GM19372 (cell line): ENCODE measurements around the gene ARL14EP.

Experiments used
- ATAC-seq: cut with Tn5 transposase; IDR thresholded peaks from one replicate; pipeline ENCODE4 v1.9.1; 2021; ENCODE audit warnings: mild to moderate bottlenecking, low read depth, moderate library complexity; ENCODE audit not compliant: unreplicated experiment

The ARL14EP gene

GRCh38 chr11:30322826-30323710 lies at the start of gene ARL14EP:
ARL14EP (plus strand) TSS chr11:30323104; CDS start chr11:30330949, 7,845 bp downstream.
- ATAC-seq, result peak; percentile 98

- no peak for ATAC-seq
These were observed 45.7 kb upstream of the ARL14EP start for GRCh38 chr11:30277176-30277575.

- ATAC-seq, result no peak
These were observed 43.1 kb upstream of the ARL14EP start for GRCh38 chr11:30279796-30280195.

GRCh38 chr11:30281476-30282288 lies 41.2 kb upstream of the ARL14EP start:
- peak; percentile 35 for ATAC-seq

- ATAC-seq, result peak; percentile 80
These were observed 40.6 kb upstream of the ARL14EP start for GRCh38 chr11:30282289-30282631.

GRCh38 chr11:30284836-30285235 lies 38.1 kb upstream of the ARL14EP start:
- no peak for ATAC-seq

- ATAC-seq, result no peak
These were observed 37.3 kb upstream of the ARL14EP start for GRCh38 chr11:30285416-30286121.

GRCh38 chr11:30291331-30291730 lies 31.6 kb upstream of the ARL14EP start:
- no peak for ATAC-seq

GRCh38 chr11:30292545-30292944 lies 30.4 kb upstream of the ARL14EP start:
- no peak for ATAC-seq

GRCh38 chr11:30295178-30295885 lies 27.6 kb upstream of the ARL14EP start:
- ATAC-seq, result no peak

GRCh38 chr11:30304620-30305019 lies 18.3 kb upstream of the ARL14EP start:
- no peak for ATAC-seq

- peak; percentile 87 for ATAC-seq
These were observed 12.3 kb upstream of the ARL14EP start for GRCh38 chr11:30310623-30311022.

GRCh38 chr11:30311189-30311588 lies 11.7 kb upstream of the ARL14EP start:
- ATAC-seq, result no peak

GRCh38 chr11:30312243-30312642 lies 10.7 kb upstream of the ARL14EP start:
- ATAC-seq, result no peak

GRCh38 chr11:30313580-30313979 lies 9.3 kb upstream of the ARL14EP start:
- no peak for ATAC-seq

- no peak for ATAC-seq
These were observed 8.3 kb upstream of the ARL14EP start for GRCh38 chr11:30314625-30315024.

GRCh38 chr11:30316237-30316636 lies 6.7 kb upstream of the ARL14EP start:
- no peak for ATAC-seq

GRCh38 chr11:30317030-30317429 lies 5.9 kb upstream of the ARL14EP start:
- ATAC-seq, result peak; percentile 59

GRCh38 chr11:30321321-30321720 lies 1.6 kb upstream of the ARL14EP start:
- no peak for ATAC-seq

GRCh38 chr11:30322191-30322590 lies 713 bp upstream of the ARL14EP start:
- ATAC-seq, result no peak
